ENCODE results near the gene CNOT9. TPM values are rescaled to one million over a fixed set of nuclear protein-coding genes. Genes with fewer than 3 reads are reported as not detected.

Gene CNOT9
- total RNA-seq, 1 experiment from 2014 or later, result 86.8 TPM

GRCh38 chr2:218583983-218584850 lies 15.6 kb downstream of the CNOT9 start:
- DNase-seq, result no peak
- Histone ChIP-seq H3K4me2 (ENCODE audit: low read length) (no peak overlapping the region), H3K9me2 (replicated peaks; ENCODE audit: low read length) (no peaks in the 10 kb centered on the region), H3K9me3 (ENCODE audit: low read length) (no peaks in the 10 kb centered on the region), H3K27ac (ENCODE audit: low read length) (no peak overlapping the region), H3K4me1 (ENCODE audit: insufficient read depth, low read length) (peaks cover 23% of the 10 kb centered on the region), H2AFZ (ENCODE audit: low read length) (no peak overlapping the region), H3K79me2 (ENCODE audit: low read length) (peaks cover 30% of the 10 kb centered on the region), H3K9ac (ENCODE audit: low read length) (no peak overlapping the region), H3K4me3 (ENCODE audit: low read length) (no peak overlapping the region), H4K20me1 (ENCODE audit: low read length) (no peaks in the 10 kb centered on the region), H3F3A (ENCODE audit: low read length, unreplicated experiment) (no peaks in the 10 kb centered on the region), H3K36me3 (ENCODE audit: low read depth, low read length) (peaks cover 50% of the 10 kb centered on the region), H3K27me3 (ENCODE audit: low read length) (no peaks in the 10 kb centered on the region)
- ATAC-seq, result no peak
- BruUV-seq (replicated peaks), result no TSS peak
- TF ChIP-seq EZH2phosphoT487 (IDR thresholded peaks at IDR 0.05; ENCODE audit: borderline replicate concordance, low read length) (no peak), EZH2 (IDR thresholded peaks at IDR 0.05; ENCODE audit: low read length, unreplicated experiment) (no peak), CTCF (conservative IDR thresholded peaks at IDR 0.05; ENCODE audit: low read depth, low read length) (peak; percentile 35)
- intact Hi-C loops (cut with micrococcal nuclease), result loop anchor here (2.0 to 5.0 kb wide), 2 partner anchors 37 to 63 kb away; no protein-coding TSS in a partner anchor
- ChIA-PET CTCF (no interaction called here), POLR2A (ENCODE audit: unreplicated experiment) (no interaction called here)

- Histone ChIP-seq H3K27me3 (ENCODE audit: low read length) (no peaks in the 10 kb centered on the region), H3K4me2 (ENCODE audit: low read length) (no peak overlapping the region), H2AFZ (ENCODE audit: low read length) (no peak overlapping the region), H3K9me2 (replicated peaks; ENCODE audit: low read length) (no peaks in the 10 kb centered on the region), H4K20me1 (ENCODE audit: low read length) (no peaks in the 10 kb centered on the region), H3K4me3 (ENCODE audit: low read length) (no peak overlapping the region), H3K9me3 (ENCODE audit: low read length) (no peaks in the 10 kb centered on the region), H3F3A (ENCODE audit: low read length, unreplicated experiment) (no peaks in the 10 kb centered on the region), H3K9ac (ENCODE audit: low read length) (no peak overlapping the region), H3K4me1 (ENCODE audit: insufficient read depth, low read length) (peaks cover 23% of the 10 kb centered on the region), H3K27ac (ENCODE audit: low read length) (no peak overlapping the region), H3K36me3 (ENCODE audit: low read depth, low read length) (peaks cover 57% of the 10 kb centered on the region), H3K79me2 (ENCODE audit: low read length) (peaks cover 21% of the 10 kb centered on the region)
- ChIA-PET CTCF (no interaction called here), POLR2A (ENCODE audit: unreplicated experiment) (no interaction called here)
- intact Hi-C loops (cut with micrococcal nuclease), result no loop called here
- ATAC-seq (no peak), DNase-seq (no peak)
- TF ChIP-seq EZH2 (IDR thresholded peaks at IDR 0.05; ENCODE audit: low read length, unreplicated experiment) (no peak), EZH2phosphoT487 (IDR thresholded peaks at IDR 0.05; ENCODE audit: borderline replicate concordance, low read length) (no peak), CTCF (conservative IDR thresholded peaks at IDR 0.05; ENCODE audit: low read depth, low read length) (no peak)
- BruUV-seq (replicated peaks), result no TSS peak
These were observed 16.9 kb downstream of the CNOT9 start for GRCh38 chr2:218585541-218585940.

GRCh38 chr2:218605432-218605831 lies 36.8 kb downstream of the CNOT9 start:
- Histone ChIP-seq H3K9ac (ENCODE audit: low read length) (no peak overlapping the region), H3K4me2 (ENCODE audit: low read length) (peak overlapping the region; percentile 3; the same call in 1 of the 2 replicates), H3K4me1 (ENCODE audit: insufficient read depth, low read length) (peaks cover 24% of the 10 kb centered on the region), H3K79me2 (ENCODE audit: low read length) (no peaks in the 10 kb centered on the region), H3F3A (ENCODE audit: low read length, unreplicated experiment) (no peaks in the 10 kb centered on the region), H3K36me3 (ENCODE audit: low read depth, low read length) (no peaks in the 10 kb centered on the region), H3K9me2 (replicated peaks; ENCODE audit: low read length) (no peaks in the 10 kb centered on the region), H3K27me3 (ENCODE audit: low read length) (no peaks in the 10 kb centered on the region), H3K27ac (ENCODE audit: low read length) (no peak overlapping the region), H3K4me3 (ENCODE audit: low read length) (no peak overlapping the region), H4K20me1 (ENCODE audit: low read length) (no peaks in the 10 kb centered on the region), H3K9me3 (ENCODE audit: low read length) (no peaks in the 10 kb centered on the region), H2AFZ (ENCODE audit: low read length) (peak overlapping the region; percentile 17; the same call in 1 of the 2 replicates)
- no TSS peak for BruUV-seq (replicated peaks)
- CTCF ChIA-PET, result no interaction called here
- DNase-seq (peak; percentile 23), ATAC-seq (peak; percentile 32)
- POLR2A ChIA-PET (ENCODE audit: unreplicated experiment), result no interaction called here
- TF ChIP-seq CTCF (conservative IDR thresholded peaks at IDR 0.05; ENCODE audit: low read depth, low read length) (no peak), EZH2 (IDR thresholded peaks at IDR 0.05; ENCODE audit: low read length, unreplicated experiment) (no peak), EZH2phosphoT487 (IDR thresholded peaks at IDR 0.05; ENCODE audit: borderline replicate concordance, low read length) (no peak)
- intact Hi-C loops (cut with micrococcal nuclease), result loop anchor here (5.0 kb wide), 1 partner anchor 38 kb away; the partner anchor contains the start of genes CNOT9 and USP37
